Measurements from ENCODE around the gene SLC26A9.
"Not testable (repeated sequence)": the region's sequence is repeated elsewhere in the genome, so short reads cannot be mapped to it uniquely, and the experiment has no call there.

SLC26A9 gene

DNA sequence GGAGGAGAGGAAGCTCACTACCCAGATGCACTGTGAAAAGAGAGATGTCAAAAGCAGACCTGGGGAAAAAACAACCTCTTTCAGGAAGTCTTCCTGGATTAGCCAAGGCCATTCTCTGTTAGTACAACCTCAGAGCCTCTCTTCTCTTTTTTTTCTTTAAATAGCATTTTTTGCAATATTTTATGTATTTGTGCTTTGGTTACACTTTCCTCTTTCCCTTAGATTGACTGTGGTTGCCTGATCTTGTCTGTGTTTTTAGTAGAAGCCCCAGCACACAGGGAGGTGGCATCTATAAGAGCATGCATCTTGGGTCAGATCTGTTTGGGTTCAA, 18.8 kb downstream of the SLC26A9 start:
- DNase-seq (ENCODE audit: low read depth): no peak

DNA sequence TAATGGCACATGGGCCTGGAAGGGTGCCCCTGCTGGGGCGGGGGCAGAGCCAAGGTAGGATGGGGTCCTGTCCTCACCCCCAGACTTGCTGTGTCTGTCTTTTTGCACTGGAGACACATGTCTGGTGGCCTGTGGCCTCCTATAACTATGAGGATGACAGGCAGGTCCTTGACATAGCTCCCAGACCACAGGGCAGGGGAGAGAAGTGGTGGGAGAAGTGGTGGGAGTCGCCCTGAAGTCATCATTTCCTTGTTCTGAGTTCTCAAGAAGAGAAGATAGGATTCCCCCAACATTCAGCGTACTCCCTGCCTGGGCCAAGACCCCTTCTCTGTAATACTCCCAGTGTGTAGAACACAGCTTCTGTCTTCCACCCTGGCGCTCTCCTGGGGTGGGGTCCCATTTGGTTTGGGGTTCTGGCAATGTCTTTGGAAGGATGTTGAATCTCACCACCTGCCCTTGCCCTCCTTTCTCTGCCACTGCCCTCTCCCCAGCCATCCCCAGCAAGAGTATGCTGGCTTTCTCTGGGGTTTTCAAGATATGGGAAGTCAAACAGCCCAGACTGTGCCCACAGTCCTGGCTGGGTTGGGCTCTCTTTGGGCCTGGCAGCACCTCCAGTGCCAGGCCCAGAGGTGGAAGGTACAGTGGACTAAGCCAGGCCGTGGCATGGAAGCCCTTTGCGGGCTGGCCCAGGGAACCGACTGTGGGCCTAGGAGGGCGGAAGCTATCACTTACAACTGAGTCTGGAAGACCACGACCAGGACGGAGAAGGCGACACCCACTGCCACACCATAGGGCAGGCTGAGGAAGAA, 19.4 kb downstream of the SLC26A9 start:
- no peak for DNase-seq (ENCODE audit: low read depth)

DNA sequence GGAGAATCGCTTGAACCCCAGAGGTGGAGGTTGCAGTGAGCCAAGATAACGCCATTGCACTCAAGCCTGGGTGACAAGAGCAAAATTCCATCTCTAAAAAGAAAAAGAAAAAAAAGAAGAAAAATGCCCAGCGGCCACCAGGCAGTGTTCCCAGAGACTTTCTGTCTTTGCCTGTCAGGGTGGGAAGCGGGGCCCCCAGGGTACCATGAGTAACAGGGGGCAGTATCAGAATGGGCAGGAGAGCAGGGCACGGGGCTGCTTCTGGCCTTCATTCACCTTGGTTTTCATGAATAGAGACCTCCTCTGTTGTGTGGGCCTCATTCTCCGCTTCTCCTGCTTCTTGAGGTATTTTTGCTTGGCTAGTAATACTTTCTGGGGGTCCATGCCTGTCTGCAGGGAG, 20.4 kb downstream of the SLC26A9 start:
- no peak for DNase-seq (ENCODE audit: low read depth)

DNA sequence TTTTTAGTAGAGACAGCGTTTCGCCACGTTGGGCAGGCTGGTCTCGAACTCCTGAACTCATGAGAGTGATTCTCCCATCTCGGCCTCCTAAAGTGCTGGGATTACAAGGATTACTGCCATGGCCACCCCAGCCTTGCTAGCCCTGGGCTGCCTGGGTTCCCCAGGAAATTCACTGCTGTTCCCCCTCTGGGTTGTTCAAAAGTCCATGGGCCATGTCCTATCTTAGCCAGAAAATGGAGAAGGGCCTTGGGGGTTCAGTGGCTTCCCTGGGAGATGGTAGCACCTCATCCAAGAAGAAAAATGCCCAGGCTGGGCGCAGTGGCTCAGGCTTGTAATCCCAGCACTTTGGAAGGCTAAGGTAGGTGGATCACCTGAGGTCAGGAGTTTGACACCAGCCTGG, 20.9 kb downstream of the SLC26A9 start:
- no peak for DNase-seq (ENCODE audit: low read depth)

DNA sequence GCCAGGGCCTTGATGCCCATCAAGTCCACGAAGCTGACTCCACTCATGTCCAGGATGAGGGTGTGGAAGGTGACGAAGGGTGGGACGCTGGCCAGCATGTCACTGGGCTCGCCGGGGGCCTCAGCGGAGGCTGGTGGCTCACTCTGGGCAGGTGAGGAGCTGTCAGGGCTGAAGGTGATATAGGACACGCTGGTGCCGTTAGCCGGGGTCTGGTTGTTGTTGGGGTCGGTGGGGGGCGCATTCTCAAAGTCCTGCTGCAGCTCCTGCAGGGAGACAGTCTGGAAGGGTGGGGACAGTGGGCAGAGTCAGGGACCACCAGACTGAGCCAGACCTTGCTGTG, 21.7 kb downstream of the SLC26A9 start:
- DNase-seq (ENCODE audit: low read depth): no peak

DNA sequence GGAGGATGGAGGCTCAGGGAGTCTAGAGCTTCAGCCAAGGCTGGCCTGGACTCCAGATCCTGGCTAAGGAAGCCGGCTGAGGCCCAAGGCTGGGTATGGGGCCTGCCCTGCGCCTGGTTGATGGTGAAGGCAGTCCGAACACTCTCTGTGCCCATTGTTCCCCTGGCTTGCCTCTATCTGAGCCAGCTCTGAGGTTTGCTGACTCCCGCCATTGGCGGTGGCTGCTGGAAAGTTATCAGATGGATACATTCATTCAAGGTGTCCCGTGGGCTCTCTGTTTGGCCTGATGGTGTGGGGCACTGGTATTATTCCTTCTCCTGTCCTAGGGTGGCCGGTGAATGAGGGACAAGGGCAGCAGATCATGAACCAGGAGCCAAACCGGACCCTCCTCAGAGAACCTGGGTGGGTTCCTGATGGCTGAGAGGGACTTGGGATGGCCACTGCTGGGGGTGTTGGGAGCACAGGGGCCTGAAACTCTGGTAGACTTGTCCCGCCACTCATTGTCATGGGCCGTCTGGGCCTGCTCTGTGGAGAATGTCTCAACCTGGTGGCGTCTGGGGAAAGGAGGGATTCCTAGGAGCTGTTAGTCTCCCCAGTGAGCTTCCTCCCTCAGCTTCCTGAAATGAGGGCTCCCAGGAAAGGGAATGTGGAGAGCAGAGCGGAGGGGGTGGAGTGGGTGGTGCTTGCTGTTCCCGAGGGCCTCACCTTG, 22.2 kb downstream of the SLC26A9 start:
- no peak for DNase-seq (ENCODE audit: low read depth)

DNA sequence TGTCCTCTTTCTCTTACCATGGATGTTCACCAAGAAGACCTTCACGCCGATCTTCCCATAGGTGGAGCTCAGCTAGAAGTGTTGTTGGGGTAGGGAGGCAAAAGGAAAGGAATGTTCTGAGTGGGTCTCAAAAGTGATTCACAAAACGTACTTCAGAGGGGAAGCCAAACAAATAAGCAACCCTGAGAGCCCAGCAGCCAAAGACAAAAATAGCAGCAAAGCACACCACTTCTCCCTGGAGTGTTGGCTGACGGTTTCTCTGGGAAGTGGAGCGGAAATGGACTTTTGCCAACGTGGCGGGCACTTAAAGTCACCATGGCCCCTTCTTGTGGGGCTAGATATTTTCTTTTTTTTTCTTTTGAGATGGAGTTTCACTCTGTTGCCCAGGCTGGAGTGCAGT, 23.1 kb downstream of the SLC26A9 start:
- DNase-seq (ENCODE audit: low read depth): no peak

DNA sequence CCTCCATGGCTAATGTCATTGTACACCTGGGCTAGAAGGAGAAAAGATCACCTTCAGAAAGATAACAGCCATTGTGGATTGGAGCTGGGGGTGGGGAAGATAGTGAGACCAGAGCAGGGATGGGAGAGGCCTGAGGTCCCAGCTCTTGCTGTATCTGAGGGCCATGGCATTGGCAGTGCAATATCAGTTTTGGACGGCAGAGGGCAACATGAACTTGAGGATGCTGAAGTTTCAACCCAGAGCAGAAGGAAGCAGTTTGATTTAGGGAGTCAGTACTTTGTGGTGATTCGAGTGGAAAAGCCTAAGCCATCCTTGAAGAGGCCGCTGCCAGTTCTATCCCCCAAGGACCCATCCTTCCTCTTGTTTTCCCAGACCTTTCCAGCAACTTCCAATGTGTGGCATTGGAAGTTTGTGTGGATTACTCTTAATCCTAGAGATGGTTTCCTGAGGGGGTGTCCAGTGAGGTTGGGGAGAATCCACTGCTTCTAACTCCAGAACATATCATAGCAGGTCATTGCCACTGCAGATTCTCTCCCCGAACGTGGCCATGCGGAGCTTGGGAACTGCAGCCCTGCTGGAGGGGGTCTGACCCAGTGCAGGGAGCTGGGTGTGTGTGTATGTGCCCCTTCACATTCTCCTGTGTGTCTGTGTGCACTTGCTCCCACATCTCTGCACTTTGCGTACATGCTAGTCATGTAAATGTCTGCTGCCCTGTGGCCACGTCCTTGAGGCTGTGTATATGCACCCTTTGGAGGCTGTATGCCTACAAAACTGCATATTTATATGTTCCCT, 24.1 kb downstream of the SLC26A9 start:
- DNase-seq (ENCODE audit: low read depth): peak; percentile 55

DNA sequence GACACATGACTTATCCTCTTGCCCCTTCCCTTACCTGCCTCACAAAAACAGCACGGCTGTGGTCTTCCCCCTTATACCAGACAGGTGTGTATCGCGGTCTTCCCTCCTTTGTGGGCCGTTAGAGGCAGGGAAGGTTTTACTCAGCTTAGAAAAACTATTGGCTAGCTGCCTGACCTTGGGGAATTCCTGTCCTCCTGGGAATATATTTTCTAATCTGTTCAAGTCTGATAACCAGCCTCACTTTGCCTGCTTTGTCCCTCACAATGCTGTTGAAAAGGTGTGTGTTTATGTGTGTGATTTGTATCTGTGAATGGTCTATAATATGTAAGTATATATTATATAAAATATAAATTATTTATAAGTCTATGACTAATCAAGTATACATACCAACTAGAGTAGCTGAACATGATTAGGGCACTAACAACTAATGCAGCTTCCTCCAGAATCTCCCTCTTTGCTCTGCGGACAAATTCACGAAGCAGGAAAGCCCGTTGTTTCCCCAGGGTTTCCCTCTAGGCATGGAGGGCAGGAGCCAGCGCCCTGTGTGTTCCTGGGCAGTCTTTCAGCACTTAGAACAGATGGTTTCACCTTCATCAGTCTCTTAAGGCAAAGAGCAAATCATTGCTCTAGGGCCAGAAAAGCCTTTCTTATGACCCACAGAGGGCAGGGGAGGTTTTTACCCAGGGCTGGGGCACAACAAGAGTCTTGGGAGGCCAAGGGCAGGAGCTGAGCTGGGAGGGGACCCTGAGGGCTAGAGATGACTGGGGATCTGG, 25.6 kb downstream of the SLC26A9 start:
- no peak for DNase-seq (ENCODE audit: low read depth)

DNA sequence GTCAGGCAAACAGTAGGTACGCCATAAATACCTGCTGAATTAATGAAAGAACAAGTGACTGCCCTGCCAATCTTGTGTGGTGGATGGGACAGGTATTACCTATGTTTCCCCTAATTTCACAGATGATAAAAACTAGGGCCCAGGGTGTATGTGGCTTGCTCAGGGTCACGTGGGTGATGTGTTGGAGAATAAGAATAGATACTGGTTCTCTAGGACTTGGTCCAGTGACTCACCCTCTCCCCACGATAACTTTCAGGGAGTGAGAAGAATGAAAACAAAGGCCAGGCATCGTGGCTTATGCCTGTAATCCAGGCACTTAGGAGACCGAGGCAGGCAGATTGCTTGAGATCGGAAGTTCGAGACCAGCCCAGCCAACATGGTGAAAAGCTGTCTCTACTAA, 26.7 kb downstream of the SLC26A9 start:
- DNase-seq (ENCODE audit: low read depth): no peak

DNA sequence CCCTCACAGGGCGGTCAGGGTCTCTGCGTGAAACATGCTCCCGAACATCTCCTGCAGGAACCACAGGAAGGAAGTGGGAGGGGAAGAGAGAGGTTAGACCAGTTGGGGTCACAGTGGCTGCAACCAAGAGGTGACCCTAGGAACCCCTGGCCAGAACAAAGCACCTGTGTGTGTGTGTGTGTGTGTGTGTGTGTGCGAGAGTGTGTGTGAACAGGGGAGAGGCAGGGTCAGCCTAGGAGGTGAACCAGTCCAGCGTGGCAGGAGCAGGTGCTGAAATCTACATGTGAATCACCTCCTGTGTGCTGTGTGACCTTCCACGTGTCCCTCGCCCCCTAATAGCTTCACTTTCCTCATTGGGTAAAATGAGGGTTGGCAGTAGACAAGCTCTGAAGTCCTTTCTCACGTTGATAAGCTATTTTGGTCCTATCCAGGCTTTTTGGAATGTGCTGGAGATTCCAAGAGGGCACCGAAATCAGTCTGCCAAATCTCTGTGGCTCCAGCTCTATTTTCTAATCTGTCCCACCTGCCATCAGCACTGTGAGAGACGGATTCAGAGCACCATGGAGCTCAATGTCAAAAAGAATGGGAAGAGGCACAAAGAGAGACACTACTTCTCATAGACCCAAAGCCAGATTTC, 27.8 kb downstream of the SLC26A9 start:
- no peak for DNase-seq (ENCODE audit: low read depth)

DNA sequence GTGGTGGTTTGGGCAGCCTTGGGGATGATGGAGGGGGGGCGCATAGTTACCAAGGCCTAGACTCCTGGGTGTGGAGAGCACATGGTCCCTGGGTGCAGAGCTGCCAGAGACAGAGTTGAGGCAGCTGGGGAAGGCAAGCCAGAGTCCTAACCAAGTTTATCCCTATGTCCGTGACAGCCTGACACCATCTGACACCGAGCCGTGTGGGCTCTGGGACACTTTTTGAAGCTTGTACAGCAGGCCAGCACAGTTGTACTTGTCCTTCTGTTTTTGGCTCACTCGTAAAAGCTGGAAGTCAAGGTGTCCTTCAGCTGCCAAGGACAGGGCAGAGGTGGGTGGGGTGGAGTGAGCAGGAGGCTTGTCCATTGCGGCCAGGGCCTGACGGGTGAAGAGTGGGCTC, 28.5 kb downstream of the SLC26A9 start:
- no peak for DNase-seq (ENCODE audit: low read depth)

DNA sequence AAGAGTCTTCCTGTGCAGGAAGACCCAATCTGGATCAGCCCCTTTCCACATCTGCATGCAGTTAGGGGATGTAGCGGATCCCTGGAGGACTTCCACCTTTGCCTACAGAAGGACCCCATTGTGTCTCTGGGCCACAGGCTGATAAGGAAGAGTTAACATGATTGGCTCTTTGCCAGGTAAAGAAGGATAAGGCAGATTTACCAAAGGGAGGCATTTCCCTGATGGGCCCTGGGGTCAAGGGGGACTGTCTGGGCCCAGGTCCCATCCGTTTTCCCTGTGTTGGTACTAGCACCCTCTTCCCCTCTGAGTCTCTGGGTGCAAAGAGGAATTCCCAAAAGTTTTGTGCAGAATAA, 29.1 kb downstream of the SLC26A9 start:
- DNase-seq (ENCODE audit: low read depth): no peak

DNA sequence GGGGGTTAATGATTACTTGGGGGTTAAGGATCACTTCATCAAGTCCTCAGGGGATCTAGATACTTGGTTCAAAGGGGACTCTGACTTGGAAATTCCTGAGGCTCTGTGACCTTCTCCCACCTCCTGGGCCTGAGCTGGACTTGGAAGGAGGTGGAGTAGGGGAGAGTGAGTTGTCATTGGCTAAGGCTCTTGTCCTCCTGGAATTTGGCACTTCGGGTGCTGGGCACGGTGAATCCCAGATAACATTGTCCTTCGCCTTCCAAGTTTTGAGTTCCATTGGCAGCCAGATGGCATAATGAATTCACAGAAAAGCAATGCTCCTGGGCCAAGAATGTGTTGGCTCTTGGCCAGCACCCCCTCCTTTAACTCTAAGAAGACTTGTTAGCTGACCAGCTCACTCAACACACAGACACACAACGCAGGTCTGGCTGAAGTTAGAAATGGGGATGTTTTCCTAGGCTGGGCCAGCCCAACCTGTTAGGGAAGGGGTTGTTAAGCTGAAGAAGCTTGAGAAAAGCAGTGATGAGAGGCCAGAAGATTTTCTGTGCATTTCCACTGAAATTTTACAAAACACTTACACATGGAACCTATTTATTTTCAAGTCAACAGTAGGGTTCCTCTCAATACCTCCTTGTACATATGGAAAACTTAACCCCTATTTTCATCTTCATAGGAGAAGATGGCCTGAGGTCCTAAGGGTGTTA, 29.7 kb downstream of the SLC26A9 start:
- no peak for DNase-seq (ENCODE audit: low read depth)

DNA sequence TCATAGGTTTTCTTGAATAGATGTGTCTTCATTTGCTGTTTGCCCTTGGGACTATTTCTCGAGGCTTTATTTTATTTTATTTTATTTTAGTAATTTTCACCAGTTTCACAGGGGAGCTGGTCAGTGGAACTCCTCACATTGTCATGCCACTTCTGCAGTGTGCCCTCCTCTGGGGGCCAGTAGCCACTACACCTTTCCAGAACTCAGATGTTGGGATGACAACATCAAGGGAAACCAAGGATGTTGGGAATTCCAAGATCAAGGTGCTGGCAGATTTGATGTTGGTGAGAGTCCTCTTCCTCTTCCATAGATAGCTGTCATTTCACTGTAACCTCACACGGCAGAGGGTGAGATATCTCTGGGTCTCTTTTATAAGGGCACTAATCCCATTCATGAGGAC, 35.5 kb downstream of the SLC26A9 start:
- DNase-seq (ENCODE audit: low read depth): no peak

DNA sequence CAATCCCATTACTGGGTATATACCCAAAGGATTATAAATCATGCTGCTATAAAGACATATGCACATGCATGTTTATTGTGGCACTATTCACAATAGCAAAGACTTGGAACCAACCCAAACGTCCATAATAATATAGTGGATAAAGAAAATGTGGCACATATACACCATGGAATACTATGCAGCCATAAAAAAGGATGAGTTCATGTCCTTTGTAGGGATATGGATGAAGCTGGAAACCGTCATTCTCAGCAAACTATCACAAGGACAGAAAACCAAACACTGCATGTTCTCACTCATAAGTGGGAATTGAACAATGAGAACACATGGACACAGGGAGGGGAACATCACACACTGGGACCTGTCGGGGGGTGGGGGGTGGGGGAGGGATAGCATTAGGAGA, 38.2 kb downstream of the SLC26A9 start:
- DNase-seq (ENCODE audit: low read depth): not testable (repeated sequence)

DNA sequence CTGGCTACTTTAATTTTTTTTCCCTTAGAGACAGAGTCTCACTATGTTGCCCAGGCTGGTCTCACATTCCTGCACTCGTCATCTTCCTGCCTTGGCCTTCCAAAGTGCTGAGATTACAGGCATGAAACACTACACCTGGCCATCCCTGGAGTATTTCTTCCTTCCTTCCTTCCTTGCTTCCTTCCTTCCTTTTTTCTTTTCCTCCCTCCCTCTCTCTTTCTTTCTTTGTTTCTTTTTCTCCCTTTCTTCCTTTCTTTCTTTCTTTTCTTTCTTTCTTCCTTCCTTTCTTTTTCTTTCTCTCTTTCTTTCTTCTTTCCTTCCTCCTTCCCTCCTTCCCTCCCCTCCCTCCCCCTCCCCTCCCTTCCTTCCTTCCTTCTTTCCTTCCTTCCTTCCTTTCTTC, 46.9 kb downstream of the SLC26A9 start:
- DNase-seq (ENCODE audit: low read depth): no peak

DNA sequence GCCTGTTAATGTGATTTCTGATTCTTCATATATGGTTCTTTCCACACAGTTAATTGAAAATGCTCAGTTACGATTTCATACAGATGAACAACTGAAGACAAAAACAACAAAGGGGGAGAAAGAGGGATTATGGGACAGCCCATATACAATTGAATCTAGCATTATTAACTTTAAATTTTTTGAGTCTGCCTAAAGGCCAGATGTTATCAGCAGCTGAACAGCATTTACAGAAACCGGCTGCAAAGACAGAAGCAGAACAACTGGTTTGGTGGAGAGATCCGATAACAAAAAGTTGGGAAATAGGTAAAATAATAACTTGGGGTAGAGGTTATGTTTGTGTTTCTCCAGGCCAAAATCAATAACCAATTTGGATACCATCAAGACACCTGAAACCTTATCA, 49.1 kb downstream of the SLC26A9 start:
- DNase-seq (ENCODE audit: low read depth): not testable (repeated sequence)

DNA sequence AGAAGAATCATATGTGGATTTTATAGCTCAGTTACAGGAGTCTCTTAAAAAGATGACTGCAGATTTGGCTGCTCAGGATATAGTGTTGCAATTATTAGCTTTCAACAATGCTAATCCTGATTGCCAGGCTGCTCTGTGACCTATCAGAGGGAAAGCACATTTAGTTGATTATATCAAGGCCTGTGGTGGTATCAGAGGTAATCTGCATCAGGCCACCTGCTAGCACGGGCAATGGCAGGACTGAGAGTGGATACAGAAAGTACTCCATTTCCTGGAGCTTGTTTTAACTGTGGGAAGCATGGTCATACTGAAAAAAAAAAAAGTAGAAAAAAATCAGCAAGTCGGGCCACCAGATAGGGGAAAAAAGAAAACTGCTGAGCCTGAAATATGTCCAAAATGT, 51.1 kb downstream of the SLC26A9 start:
- DNase-seq (ENCODE audit: low read depth): not testable (repeated sequence)

DNA sequence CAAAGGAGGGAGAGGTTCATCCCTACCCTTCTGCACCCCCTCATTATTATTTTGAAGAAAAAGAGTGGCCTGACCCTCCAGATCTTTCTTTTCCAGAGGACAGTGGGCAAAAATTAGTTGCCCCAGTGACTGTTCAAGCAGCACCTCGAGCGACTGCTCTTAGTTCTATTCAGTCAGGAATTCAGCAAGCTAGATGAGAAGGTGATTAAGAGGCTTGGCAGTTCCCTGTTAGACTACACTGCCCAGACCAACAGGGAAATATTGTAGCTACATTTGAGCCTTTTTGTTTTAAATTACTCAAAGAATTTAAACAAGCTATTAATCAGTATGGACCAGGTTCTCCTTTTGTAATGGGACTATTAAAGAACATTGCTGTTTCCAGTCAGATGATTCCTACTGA, 51.8 kb downstream of the SLC26A9 start:
- not testable (repeated sequence) for DNase-seq (ENCODE audit: low read depth)

DNA sequence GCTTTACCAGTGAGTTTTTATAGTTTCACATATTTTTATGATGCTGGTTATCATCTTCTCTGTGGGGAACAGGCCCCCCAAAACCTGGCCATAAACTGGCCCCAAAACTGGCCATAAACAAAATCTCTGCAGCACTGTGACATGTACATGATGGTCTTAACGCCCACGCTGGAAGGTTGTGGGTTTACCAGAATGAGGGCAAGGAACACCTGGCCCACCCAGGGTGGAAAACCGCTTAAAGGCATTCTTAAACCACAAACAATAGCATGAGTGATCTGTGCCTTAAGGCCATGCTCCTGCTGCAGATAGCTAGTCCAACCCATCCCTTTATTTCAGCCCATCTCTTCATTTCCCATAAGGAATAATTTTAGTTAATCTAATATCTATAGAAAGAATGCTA, 52.6 kb downstream of the SLC26A9 start:
- not testable (repeated sequence) for DNase-seq (ENCODE audit: low read depth)
